OCI-LY1 (cell line): ENCODE results near the gene PRKAG3.

Experiments
- EZH2 ChIP-seq: fragments of 200-600 bp; sonication (generic), shearing (Covaris generic); IDR thresholded peaks from 2 replicates; pipeline ENCODE4 v1.8.0; 2017; ENCODE audit warnings: borderline replicate concordance, mixed run types, mild to moderate bottlenecking, antibody characterized with exemption, low read length, moderate library complexity, mixed read lengths
- TF ChIP-seq, protein P1 (sequence below): fragments of 200-600 bp; sonication (generic), shearing (Covaris generic); IDR thresholded peaks from 2 replicates; pipeline ENCODE4 v1.5.1; 2017; ENCODE audit warnings: mild to moderate bottlenecking, antibody characterized with exemption, low read length, moderate library complexity, mixed read lengths

DNA sequence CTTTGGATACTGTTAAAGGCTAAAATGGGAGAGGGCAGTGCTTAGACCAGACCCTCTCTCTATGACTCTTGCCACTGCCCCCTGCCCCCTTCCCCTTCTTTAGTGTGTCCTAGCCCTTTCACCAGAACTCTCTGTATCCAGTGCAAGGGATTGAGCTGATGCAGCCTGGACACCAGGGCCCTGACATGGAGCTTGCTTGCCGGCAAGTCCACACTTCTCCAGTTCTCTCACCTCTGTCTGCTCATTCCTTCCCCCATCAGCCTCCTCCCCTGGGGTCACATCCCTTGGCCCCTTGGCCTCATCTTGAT, 26.5 kb upstream of the PRKAG3 start:
- TF ChIP-seq, protein P1, sequence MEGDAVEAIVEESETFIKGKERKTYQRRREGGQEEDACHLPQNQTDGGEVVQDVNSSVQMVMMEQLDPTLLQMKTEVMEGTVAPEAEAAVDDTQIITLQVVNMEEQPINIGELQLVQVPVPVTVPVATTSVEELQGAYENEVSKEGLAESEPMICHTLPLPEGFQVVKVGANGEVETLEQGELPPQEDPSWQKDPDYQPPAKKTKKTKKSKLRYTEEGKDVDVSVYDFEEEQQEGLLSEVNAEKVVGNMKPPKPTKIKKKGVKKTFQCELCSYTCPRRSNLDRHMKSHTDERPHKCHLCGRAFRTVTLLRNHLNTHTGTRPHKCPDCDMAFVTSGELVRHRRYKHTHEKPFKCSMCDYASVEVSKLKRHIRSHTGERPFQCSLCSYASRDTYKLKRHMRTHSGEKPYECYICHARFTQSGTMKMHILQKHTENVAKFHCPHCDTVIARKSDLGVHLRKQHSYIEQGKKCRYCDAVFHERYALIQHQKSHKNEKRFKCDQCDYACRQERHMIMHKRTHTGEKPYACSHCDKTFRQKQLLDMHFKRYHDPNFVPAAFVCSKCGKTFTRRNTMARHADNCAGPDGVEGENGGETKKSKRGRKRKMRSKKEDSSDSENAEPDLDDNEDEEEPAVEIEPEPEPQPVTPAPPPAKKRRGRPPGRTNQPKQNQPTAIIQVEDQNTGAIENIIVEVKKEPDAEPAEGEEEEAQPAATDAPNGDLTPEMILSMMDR: no peak
- TF ChIP-seq EZH2: no peak
